ENCODE measurements around the gene NRG3. TPM values are rescaled to one million over a fixed set of nuclear protein-coding genes. Genes with fewer than 3 reads are reported as not detected.

Gene NRG3
- total and polyA plus RNA-seq, 2 of the 4 experiments (the other 2 are of a cell fraction) = not detected

DNA sequence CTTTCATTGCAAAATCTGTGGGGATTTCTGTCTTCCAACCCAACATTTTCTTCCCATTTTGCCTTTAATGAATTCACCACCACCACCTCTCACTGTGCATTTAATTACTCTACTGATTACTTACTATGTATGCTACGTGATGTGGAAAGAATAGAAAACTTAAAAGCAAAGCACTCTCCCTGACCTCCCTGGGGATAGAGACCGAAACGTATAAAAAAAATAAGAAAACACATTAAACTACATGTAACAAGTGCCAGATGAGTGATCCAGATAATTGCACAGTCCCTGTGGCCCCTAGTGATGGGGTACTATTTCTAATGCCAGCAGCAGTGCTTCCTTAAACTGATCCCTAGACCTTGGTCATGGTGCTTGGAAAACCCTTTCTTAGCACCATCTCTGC lies 478.4 kb downstream of the NRG3 start:
- dilution Hi-C loops (cut with HindIII; ENCODE audit: low sequenced_read_pairs, unreplicated experiment) (no loop called here), in situ Hi-C loops (cut with MboI; ENCODE audit: low sequenced_read_pairs) (no loop called here)

More for the DNA sequence above, 478.4 kb downstream of the NRG3 start:
- Histone ChIP-seq H3K18ac (ENCODE audit: low read depth, low read length) (no peak overlapping the region), H2AFZ (replicated peaks; ENCODE audit: low read length, poor library complexity) (no peak overlapping the region), H4K91ac (ENCODE audit: insufficient read depth, low read depth, low read length) (no peak overlapping the region), H3K4me1 (ENCODE audit: control insufficient read depth, insufficient read depth, low read length) (no peaks in the 10 kb centered on the region), H3K9me1 (ENCODE audit: insufficient read depth, low read length) (no peaks in the 10 kb centered on the region), H4K5ac (ENCODE audit: low read depth, low read length) (no peak overlapping the region), H3K4ac (ENCODE audit: low read depth, low read length) (no peak overlapping the region), H3K9ac (ENCODE audit: low read depth, low read length) (no peak overlapping the region), H3K14ac (replicated peaks; ENCODE audit: low read depth, low read length) (no peak overlapping the region), H2AK9ac (replicated peaks; ENCODE audit: low read depth, low read length, poor library complexity) (no peak overlapping the region), H3K27ac (ENCODE audit: insufficient read depth, low read length) (no peak overlapping the region), H3K4me3 (ENCODE audit: insufficient read depth, low read depth, low read length) (no peak overlapping the region), H3K27me3 (ENCODE audit: control insufficient read depth, insufficient read depth, low read length) (no peaks in the 10 kb centered on the region), H3K9me3 (ENCODE audit: control insufficient read depth, insufficient read depth, low read length) (peaks cover 3% of the 10 kb centered on the region; the same call in 1 of the 2 replicates), H2AK5ac (ENCODE audit: low read depth, low read length) (no peak overlapping the region), H4K8ac (ENCODE audit: low read depth in 2 of 2, low read length in 2 of 2) (no peak overlapping the region), H3K36me3 (ENCODE audit: control insufficient read depth, insufficient read depth, low read length) (no peaks in the 10 kb centered on the region), H3K56ac (ENCODE audit: extremely low read depth, insufficient read depth, low read length) (no peak overlapping the region), H2BK5ac (ENCODE audit: low read depth, low read length, poor library complexity, severe bottlenecking) (no peak overlapping the region), H2BK20ac (ENCODE audit: low read depth, low read length) (no peak overlapping the region), H2BK120ac (ENCODE audit: low read depth, low read length) (no peak overlapping the region), H3K23ac (ENCODE audit: low read depth, low read length) (no peak overlapping the region), H4K20me1 (ENCODE audit: insufficient read depth, low read length) (no peaks in the 10 kb centered on the region), H2BK15ac (ENCODE audit: low read depth, low read length) (no peak overlapping the region), H3K4me2 (ENCODE audit: low read depth, low read length) (no peak overlapping the region), H3K79me1 (ENCODE audit: low read depth in 1 of 2, low read length in 2 of 2) (no peaks in the 10 kb centered on the region)
- intact Hi-C loops (cut with micrococcal nuclease) = no loop called here
- no peak for DNase-seq
- no CpG with 5 or more reads among the region's 3 CpGs for WGBS, 2 experiments (ENCODE audit: extremely low coverage in 2 of 2, insufficient read length in 1 of 2)
- ChIA-PET CTCF (no interaction called here), POLR2A (ENCODE audit: unreplicated experiment) (no interaction called here)
- ATAC-seq (ENCODE audit: low read depth) = no peak
- TF ChIP-seq NFE2L2 (IDR thresholded peaks at IDR 0.05; ENCODE audit: low read depth, low read length) (no peak), CEBPB (IDR thresholded peaks at IDR 0.05; ENCODE audit: low read depth, low read length) (no peak), MAZ (IDR thresholded peaks at IDR 0.05; ENCODE audit: borderline replicate concordance, low read depth, low read length) (no peak), SMC3 (IDR thresholded peaks at IDR 0.05; ENCODE audit: low read depth, low read length) (no peak), RCOR1 (IDR thresholded peaks at IDR 0.05; ENCODE audit: insufficient replicate concordance, low read length) (no peak), MXI1 (IDR thresholded peaks at IDR 0.05; ENCODE audit: borderline replicate concordance, low read depth, low read length) (no peak), BHLHE40 (IDR thresholded peaks at IDR 0.05; ENCODE audit: low read depth, low read length) (no peak), POLR2A (IDR thresholded peaks at IDR 0.05; ENCODE audit: low read depth, low read length) (no peak), RAD21 (IDR thresholded peaks at IDR 0.05; ENCODE audit: low read length) (no peak), FOS (IDR thresholded peaks at IDR 0.05; ENCODE audit: low read depth, low read length) (no peak)
- TF ChIP-seq, protein P1, sequence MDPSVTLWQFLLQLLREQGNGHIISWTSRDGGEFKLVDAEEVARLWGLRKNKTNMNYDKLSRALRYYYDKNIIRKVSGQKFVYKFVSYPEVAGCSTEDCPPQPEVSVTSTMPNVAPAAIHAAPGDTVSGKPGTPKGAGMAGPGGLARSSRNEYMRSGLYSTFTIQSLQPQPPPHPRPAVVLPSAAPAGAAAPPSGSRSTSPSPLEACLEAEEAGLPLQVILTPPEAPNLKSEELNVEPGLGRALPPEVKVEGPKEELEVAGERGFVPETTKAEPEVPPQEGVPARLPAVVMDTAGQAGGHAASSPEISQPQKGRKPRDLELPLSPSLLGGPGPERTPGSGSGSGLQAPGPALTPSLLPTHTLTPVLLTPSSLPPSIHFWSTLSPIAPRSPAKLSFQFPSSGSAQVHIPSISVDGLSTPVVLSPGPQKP (IDR thresholded peaks at IDR 0.05; ENCODE audit: borderline replicate concordance, low read depth, low read length) = no peak
- TF ChIP-seq, protein P2, sequence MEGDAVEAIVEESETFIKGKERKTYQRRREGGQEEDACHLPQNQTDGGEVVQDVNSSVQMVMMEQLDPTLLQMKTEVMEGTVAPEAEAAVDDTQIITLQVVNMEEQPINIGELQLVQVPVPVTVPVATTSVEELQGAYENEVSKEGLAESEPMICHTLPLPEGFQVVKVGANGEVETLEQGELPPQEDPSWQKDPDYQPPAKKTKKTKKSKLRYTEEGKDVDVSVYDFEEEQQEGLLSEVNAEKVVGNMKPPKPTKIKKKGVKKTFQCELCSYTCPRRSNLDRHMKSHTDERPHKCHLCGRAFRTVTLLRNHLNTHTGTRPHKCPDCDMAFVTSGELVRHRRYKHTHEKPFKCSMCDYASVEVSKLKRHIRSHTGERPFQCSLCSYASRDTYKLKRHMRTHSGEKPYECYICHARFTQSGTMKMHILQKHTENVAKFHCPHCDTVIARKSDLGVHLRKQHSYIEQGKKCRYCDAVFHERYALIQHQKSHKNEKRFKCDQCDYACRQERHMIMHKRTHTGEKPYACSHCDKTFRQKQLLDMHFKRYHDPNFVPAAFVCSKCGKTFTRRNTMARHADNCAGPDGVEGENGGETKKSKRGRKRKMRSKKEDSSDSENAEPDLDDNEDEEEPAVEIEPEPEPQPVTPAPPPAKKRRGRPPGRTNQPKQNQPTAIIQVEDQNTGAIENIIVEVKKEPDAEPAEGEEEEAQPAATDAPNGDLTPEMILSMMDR (conservative IDR thresholded peaks at IDR 0.05; ENCODE audit: low read depth, low read length) = no peak
- TF ChIP-seq, protein P3, sequence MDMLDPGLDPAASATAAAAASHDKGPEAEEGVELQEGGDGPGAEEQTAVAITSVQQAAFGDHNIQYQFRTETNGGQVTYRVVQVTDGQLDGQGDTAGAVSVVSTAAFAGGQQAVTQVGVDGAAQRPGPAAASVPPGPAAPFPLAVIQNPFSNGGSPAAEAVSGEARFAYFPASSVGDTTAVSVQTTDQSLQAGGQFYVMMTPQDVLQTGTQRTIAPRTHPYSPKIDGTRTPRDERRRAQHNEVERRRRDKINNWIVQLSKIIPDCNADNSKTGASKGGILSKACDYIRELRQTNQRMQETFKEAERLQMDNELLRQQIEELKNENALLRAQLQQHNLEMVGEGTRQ (IDR thresholded peaks at IDR 0.05; ENCODE audit: low read depth, low read length) = no peak
- no TSS peak for BruUV-seq (replicated peaks)

Measured in IMR-90 (cell line).